Endothelial cell (in vitro differentiated cells): ENCODE results near the gene TBC1D20. TPM values are rescaled to one million over a fixed set of nuclear protein-coding genes. Genes with fewer than 3 reads are reported as not detected.

Experiments used
- DNase-seq: peaks from one replicate; pipeline ENCODE4 v3.0.0; 2021; ENCODE audit warnings: low spot score
- H3K27ac Mint-ChIP-seq: one replicate; pipeline ENCODE4 v1.8.0; 2021; ENCODE audit warnings: mixed read lengths, inconsistent platforms; ENCODE audit not compliant: unreplicated experiment
- H3K27me3 Mint-ChIP-seq: one replicate; pipeline ENCODE4 v1.8.0; 2021; ENCODE audit warnings: mild to moderate bottlenecking, moderate library complexity, mixed read lengths, inconsistent platforms; ENCODE audit not compliant: unreplicated experiment
- H3K36me3 Mint-ChIP-seq: one replicate; pipeline ENCODE4 v1.8.0; 2021; ENCODE audit warnings: mild to moderate bottlenecking, low read depth, mixed read lengths, inconsistent platforms; ENCODE audit not compliant: unreplicated experiment
- H3K4me1 Mint-ChIP-seq: one replicate; pipeline ENCODE4 v1.8.0; 2021; ENCODE audit warnings: mild to moderate bottlenecking, mixed read lengths, inconsistent platforms; ENCODE audit not compliant: unreplicated experiment
- H3K4me3 Mint-ChIP-seq: one replicate; pipeline ENCODE4 v1.8.0; 2021; ENCODE audit warnings: mild to moderate bottlenecking, mixed read lengths, inconsistent platforms; ENCODE audit not compliant: unreplicated experiment
- H3K9me3 Mint-ChIP-seq: one replicate; pipeline ENCODE4 v1.8.0; 2021; ENCODE audit warnings: mixed read lengths, inconsistent platforms; ENCODE audit not compliant: unreplicated experiment
- total RNA-seq: library from RNA; stranded (reverse); fragmentation: NEBNext Ultra II Directional; extraction: Animal tissue kit (Norgen Biotek cat#: 25700); gene quantifications from one replicate; pipeline ENCODE4 v1.2.1, GENCODE V29; 2021; ENCODE audit not compliant: unreplicated experiment
- TF ChIP-seq, protein P1 (sequence below): fragments of 200-600 bp; sonication (generic); IDR thresholded peaks from one replicate; pipeline ENCODE4 v1.5.0; 2021; ENCODE audit warnings: antibody characterized with exemption; ENCODE audit not compliant: unreplicated experiment

The TBC1D20 gene
- total RNA-seq, 1 donor from 2014 or later = 29.9 TPM

DNA sequence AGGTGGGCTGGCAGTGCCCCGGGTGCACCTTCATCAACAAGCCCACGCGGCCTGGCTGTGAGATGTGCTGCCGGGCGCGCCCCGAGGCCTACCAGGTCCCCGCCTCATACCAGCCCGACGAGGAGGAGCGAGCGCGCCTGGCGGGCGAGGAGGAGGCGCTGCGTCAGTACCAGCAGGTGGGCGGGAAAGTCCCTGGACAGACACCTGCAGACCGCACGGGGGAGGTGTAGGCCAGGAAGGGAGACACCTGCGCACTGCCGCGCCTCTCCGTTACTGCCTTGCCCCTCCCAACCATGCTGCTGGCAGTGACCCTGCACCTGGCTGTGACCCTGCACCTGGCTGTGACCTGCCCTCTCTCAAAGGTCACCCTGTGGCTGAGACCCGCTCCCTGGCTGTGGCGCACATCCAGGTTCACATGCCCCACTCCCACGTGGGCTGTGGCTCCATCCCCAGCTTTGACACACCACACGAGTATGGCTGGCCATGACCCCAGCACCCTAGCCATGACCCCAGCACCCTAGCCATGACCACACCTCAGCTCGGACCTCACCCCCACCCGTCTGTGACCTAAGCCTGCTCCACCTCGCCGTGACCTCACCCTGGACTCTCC lies 42.7 kb downstream of the TBC1D20 start:
- DNase-seq = no peak
- H3K4me1 Mint-ChIP-seq = peaks cover 6% of the 10 kb centered on the region
- H3K9me3 Mint-ChIP-seq = no peaks in the 10 kb centered on the region
- TF ChIP-seq, protein P1, sequence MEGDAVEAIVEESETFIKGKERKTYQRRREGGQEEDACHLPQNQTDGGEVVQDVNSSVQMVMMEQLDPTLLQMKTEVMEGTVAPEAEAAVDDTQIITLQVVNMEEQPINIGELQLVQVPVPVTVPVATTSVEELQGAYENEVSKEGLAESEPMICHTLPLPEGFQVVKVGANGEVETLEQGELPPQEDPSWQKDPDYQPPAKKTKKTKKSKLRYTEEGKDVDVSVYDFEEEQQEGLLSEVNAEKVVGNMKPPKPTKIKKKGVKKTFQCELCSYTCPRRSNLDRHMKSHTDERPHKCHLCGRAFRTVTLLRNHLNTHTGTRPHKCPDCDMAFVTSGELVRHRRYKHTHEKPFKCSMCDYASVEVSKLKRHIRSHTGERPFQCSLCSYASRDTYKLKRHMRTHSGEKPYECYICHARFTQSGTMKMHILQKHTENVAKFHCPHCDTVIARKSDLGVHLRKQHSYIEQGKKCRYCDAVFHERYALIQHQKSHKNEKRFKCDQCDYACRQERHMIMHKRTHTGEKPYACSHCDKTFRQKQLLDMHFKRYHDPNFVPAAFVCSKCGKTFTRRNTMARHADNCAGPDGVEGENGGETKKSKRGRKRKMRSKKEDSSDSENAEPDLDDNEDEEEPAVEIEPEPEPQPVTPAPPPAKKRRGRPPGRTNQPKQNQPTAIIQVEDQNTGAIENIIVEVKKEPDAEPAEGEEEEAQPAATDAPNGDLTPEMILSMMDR = no peak
- no peak overlapping the region for H3K27ac Mint-ChIP-seq
- H3K27me3 Mint-ChIP-seq = peaks cover 8% of the 10 kb centered on the region
- no peak overlapping the region for H3K4me3 Mint-ChIP-seq
- H3K36me3 Mint-ChIP-seq = peaks cover 39% of the 10 kb centered on the region

DNA sequence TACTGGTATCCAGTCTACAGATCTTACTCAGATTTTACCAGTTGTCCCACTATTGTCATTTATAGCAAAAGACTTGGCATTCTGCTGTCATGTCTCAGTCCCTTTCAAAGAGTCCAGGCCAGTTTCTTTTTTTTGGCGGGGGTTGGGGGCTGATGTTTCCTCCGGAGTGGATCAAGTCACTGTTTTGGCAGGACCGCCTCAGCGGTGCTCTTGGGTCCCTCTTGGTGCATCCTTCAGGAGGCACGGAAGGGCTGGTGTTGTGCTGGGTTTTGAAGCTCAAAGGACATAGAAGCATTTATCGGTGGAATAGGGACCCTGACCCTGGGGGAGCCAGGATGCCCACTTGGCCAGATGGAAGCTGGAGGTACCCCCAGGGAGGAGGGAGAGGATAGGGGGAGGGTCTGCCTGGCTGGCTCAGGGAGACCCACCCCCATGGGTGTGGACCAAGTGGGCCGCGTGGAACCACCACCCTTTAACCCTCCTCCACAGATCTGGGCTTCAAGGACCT lies 43.4 kb downstream of the TBC1D20 start:
- Mint-ChIP-seq H3K27ac (no peak overlapping the region), H3K9me3 (no peaks in the 10 kb centered on the region), H3K4me3 (peak overlapping the region; percentile 29), H3K36me3 (peaks cover 31% of the 10 kb centered on the region), H3K4me1 (no peaks in the 10 kb centered on the region), H3K27me3 (peaks cover 8% of the 10 kb centered on the region)
- no peak for DNase-seq
- TF ChIP-seq, protein P1 = no peak

DNA sequence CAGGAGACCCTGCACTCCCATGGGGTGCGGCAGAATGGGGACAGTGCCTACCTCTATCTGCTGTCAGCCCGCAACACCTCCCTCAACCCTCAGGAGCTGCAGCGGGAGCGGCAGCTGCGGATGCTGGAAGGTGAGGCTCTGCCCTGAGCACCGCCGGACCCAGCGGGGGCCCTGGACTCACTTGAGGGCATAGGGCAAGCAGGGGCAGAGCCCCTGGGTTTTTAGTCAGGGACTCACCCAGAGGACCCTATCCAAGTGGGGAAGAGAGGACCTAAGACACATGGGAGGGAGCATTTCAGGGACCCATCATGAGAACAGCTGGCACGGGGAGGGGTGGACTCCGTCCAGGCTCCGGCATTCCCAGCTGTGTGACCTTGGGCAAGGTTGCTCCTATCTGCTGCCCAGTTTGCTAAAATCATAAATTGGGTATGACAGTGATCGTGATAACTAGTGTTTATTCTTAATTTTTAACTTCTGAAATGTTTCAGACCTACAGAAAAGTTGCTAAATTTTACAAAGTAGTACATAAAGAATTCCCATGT lies 44.5 kb downstream of the TBC1D20 start:
- Mint-ChIP-seq H3K9me3 (no peaks in the 10 kb centered on the region), H3K27ac (no peak overlapping the region), H3K27me3 (peaks cover 8% of the 10 kb centered on the region), H3K4me1 (peaks cover 3% of the 10 kb centered on the region), H3K4me3 (no peak overlapping the region), H3K36me3 (peaks cover 31% of the 10 kb centered on the region)
- TF ChIP-seq, protein P1 = no peak
- DNase-seq = no peak

DNA sequence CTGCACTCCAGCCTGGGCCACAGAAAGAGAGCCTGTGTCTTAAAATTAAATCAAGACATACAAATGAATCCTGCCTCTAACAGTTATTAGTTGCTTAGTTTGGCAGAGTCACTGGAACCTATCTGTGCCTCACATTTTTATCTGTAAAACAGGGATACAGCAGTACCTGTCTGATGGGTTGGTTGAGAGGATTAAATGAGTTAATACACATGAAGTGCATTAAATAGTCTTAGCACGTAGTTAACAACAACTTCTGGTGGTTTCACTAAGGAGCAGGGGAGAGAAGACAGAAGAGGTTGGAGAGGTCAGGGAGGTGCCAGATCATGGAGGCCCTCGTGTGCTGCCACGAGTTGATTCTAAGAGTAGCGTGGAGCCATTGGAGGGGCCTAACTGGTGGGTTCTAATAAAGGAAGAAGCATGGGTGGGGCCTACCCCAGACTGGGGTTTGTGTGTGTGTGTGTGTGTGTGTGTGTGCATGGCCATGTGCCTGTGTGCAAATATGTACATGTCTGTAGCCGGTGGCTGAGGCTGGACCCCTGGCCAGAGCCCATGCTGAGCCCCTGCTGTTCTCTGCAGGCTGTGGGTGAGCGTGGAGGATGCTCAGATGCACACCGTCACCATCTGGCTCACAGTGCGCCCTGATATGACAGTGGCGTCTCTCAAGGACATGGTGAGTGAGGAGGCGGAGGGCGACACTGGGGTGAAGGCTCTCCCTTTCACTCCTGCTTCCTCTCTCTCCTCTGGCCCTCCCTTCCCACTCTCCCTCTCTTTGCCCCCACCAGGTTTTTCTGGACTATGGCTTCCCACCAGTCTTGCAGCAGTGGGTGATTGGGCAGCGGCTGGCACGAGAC lies 45.2 kb downstream of the TBC1D20 start:
- Mint-ChIP-seq H3K27me3 (peaks cover 8% of the 10 kb centered on the region), H3K4me3 (no peak overlapping the region), H3K27ac (no peak overlapping the region), H3K9me3 (no peaks in the 10 kb centered on the region), H3K36me3 (peaks cover 32% of the 10 kb centered on the region), H3K4me1 (peaks cover 3% of the 10 kb centered on the region)
- DNase-seq = no peak
- TF ChIP-seq, protein P1 = no peak
